ENCODE measurements around the gene MEP1B. TPM values are rescaled to one million over a fixed set of nuclear protein-coding genes. Genes with fewer than 3 reads are reported as not detected.

Gene MEP1B
- total RNA-seq, 1 donor from 2014 or later: not detected

GRCh38 chr18:32242395-32242794, 52.6 kb downstream of the MEP1B start:
- no peak for FAIRE-seq
- Histone ChIP-seq H3K4me3 (ENCODE audit: low read depth, low read length) (no peak overlapping the region), H3K27me3 (ENCODE audit: control insufficient read depth, insufficient read depth, low read length) (no peaks in the 10 kb centered on the region), H3K36me3 (ENCODE audit: control insufficient read depth, insufficient read depth, low read length) (no peaks in the 10 kb centered on the region)
- TF ChIP-seq CTCF (IDR thresholded peaks at IDR 0.05; ENCODE audit: insufficient read depth, low read length, severe bottlenecking): no peak
- no peak for DNase-seq (ENCODE audit: low read depth)

GRCh38 chr18:32243358-32243757, 53.5 kb downstream of the MEP1B start:
- TF ChIP-seq CTCF (IDR thresholded peaks at IDR 0.05; ENCODE audit: insufficient read depth, low read length, severe bottlenecking): no peak
- FAIRE-seq (no peak), DNase-seq (ENCODE audit: low read depth) (no peak)
- Histone ChIP-seq H3K4me3 (ENCODE audit: low read depth, low read length) (no peak overlapping the region), H3K36me3 (ENCODE audit: control insufficient read depth, insufficient read depth, low read length) (no peaks in the 10 kb centered on the region), H3K27me3 (ENCODE audit: control insufficient read depth, insufficient read depth, low read length) (no peaks in the 10 kb centered on the region)

GRCh38 chr18:32244881-32245280, 55.0 kb downstream of the MEP1B start:
- Histone ChIP-seq H3K36me3 (ENCODE audit: control insufficient read depth, insufficient read depth, low read length) (no peaks in the 10 kb centered on the region), H3K27me3 (ENCODE audit: control insufficient read depth, insufficient read depth, low read length) (no peaks in the 10 kb centered on the region), H3K4me3 (ENCODE audit: low read depth, low read length) (no peak overlapping the region)
- FAIRE-seq (no peak), DNase-seq (ENCODE audit: low read depth) (no peak)
- TF ChIP-seq CTCF (IDR thresholded peaks at IDR 0.05; ENCODE audit: insufficient read depth, low read length, severe bottlenecking): no peak

GRCh38 chr18:32249147-32249929, 59.5 kb downstream of the MEP1B start:
- Histone ChIP-seq H3K4me3 (ENCODE audit: low read depth, low read length) (no peak overlapping the region), H3K27me3 (ENCODE audit: control insufficient read depth, insufficient read depth, low read length) (no peaks in the 10 kb centered on the region), H3K36me3 (ENCODE audit: control insufficient read depth, insufficient read depth, low read length) (no peaks in the 10 kb centered on the region)
- FAIRE-seq: no peak
- no peak for TF ChIP-seq CTCF (IDR thresholded peaks at IDR 0.05; ENCODE audit: insufficient read depth, low read length, severe bottlenecking)
- no peak for DNase-seq (ENCODE audit: low read depth)

GRCh38 chr18:32251466-32251865, 61.6 kb downstream of the MEP1B start:
- H3K36me3 ChIP-seq (ENCODE audit: control insufficient read depth, insufficient read depth, low read length): no peaks in the 10 kb centered on the region
- DNase-seq (ENCODE audit: low read depth) (no peak), FAIRE-seq (no peak)
- H3K4me3 ChIP-seq (ENCODE audit: low read depth, low read length): no peak overlapping the region
- H3K27me3 ChIP-seq (ENCODE audit: control insufficient read depth, insufficient read depth, low read length): no peaks in the 10 kb centered on the region
- TF ChIP-seq CTCF (IDR thresholded peaks at IDR 0.05; ENCODE audit: insufficient read depth, low read length, severe bottlenecking): no peak

All from bronchial epithelial cell (primary cell).